CD4-positive, alpha-beta T cell treated with Interleukin-21 for 1 hour (primary cell): ENCODE data around the gene TEKT3.

Source experiments
- DNase-seq: peaks from one replicate; pipeline ENCODE4 v3.0.0-alpha.2; 2020

Gene TEKT3

GRCh38 chr17:15263206-15263579, 78.2 kb downstream of the TEKT3 start:
- DNase-seq, result no peak

GRCh38 chr17:15262291-15263205, 78.8 kb downstream of the TEKT3 start:
- DNase-seq, result no peak

- no peak for DNase-seq
Observed at GRCh38 chr17:15261802-15262290, 79.6 kb downstream of the TEKT3 start.

GRCh38 chr17:15261258-15261801, 80.1 kb downstream of the TEKT3 start:
- no peak for DNase-seq

DNA sequence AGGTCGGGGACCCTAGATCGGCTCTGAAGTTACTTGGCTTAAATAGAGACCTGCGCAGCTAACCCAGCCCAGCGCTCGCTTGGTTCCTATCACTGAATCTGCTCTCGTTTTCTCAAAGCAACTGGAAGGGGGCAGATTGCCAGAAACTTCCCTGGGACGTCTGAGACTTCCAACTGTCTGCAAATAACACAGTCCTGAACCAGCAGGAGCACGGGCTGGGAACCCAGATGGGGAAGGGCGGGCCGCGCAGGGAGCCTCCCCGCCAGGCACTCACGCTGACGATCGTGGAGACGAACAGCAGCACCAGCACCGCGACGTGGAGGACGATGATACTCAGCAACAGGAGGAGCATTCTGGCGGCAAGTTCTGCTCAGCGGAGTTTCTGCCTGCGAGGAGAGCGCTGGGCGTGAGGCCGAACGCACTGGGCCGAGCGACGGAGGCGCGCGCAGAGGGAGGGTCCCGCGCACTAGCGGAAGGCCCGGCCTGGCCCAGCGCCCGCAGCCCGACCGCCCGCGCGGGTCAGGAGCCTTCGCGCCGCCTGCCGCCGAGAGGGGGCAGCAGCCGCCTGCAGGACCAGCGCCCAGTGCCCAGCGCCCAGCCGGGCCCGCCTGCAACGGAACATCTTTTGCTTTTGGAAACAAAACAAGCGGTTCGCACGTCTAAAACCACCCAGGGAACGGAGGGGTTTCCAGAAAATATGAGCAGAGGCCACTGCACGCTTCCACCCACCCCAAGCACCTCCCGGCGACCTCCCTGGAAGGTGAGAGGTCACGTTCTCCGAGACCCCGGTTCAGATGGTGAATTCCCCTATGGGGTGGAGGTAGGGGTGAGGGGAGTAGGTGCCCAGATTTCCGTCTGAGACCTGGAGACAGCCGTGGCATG, 80.8 kb downstream of the TEKT3 start:
- peak; percentile 40 for DNase-seq

DNA sequence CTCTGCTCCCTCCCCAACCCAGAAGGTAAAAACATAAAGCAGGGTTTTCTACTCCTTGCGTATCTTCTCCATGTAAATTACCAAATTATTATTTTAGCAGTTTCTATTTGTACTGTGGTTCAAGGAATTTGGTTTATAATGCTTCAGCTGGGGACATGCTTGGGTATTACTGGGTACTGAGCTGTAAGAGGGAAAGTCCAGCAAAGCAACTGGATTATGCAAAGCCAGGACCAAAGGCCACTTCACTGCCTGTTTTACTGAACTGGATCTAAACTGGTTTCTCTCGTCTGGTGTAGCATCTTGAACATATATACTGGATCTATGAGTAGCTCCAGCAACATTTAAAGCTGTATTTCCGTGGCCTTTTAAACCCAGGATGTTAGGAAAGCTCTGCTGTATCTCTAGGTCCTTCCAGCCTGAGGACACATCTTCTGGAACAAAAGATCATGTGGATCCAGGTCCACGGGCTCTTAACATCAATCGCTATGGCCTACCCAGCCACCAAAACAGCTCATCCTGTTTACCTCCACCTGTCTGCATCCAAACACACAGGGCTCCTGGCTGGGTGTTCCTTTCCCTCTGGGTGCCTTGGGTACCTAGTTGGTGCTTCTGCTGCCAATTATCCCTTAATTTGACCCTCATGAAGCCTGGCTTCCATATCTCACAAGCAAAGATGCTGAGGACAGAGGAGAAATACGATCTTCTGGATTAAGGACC, 83.4 kb downstream of the TEKT3 start:
- no peak for DNase-seq

DNA sequence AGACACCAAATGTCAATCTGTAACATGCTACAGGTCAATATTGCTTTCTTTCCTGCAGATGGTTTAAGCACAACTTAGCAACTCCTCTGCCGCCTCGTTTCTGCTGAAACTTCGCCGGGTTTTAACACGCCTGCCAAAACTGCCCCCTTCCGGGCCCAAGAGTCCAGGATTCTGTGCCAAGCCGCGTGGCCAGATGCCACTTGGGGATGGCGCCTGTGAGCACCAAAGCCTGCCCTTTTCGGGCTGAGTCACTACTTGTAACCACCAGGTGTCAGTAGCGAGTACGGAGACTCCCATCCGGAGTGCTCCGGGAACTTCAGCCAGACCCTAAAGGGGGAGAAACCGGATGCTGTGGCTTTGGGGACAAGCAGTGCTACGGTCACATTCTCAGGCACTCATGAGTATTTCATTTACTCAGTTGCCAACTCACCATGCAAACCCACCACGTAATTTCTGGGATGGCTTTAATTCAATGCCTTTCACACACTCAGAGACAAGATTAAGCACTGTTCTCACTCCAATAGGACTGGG, 84.1 kb downstream of the TEKT3 start:
- DNase-seq, result peak; percentile 61

DNA sequence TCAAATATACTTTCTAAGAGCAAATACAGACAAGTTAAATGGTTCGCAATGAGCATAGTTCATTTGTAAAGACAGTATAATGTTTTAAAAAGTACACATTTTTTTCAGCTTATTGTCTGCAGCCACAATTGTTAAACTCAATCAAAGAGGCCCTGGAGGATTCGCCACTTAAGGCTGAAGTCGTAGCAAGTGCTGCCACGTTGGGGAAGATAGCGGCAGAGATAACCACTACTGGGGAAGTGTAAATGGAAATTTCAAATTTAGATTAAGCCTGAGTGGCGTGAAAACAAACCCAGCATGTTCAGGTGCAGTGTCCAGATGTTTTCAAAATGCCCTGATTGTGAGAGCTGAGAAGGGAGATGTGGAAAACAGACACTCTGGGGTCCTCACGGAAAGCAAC, 84.7 kb downstream of the TEKT3 start:
- DNase-seq, result no peak

DNA sequence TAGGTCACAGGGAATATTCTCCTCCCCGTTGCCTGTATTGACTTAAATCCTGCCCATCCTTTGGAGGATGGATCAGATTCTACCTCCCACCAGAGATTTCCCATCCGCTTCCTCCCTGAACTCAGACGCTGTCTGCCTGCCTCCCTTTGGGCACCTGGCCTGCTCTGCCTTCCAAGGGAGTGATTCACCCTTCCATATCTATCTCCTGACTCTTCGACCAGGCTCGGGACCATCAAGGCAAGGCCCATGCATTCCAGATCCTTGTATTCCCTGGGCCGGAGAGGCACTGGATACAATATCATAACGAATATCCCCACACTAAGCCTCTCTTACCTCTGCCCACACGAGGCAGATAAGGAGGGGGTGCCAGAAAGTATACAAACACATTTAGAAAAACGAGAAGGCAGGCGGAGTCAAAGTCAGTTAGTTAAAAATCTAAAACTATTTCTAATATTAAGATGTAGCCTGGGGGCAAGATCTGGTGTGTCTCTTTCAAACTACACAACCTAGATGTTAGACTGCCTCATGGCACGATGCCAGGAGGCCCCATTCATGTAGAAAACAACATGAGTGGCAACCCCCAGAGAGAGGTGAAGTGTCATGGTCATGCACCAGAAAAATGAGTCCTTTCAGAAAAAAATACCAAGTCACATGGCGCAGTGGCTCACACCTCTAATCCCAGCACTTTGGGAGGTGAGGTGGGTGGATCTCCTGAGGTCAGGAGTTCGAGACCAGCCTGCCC, 85.5 kb downstream of the TEKT3 start:
- DNase-seq, result no peak
